NT2/D1 (cell line): ENCODE results near the gene SMAD2.

Source experiments
- DNase-seq: peaks from one replicate; pipeline ENCODE4 v3.0.0-alpha.2; 2011; ENCODE audit warnings: low read depth, low spot score
- H3K27me3 ChIP-seq: 2 replicates; pipeline ENCODE4 v1.6.0; 2011; ENCODE audit warnings: mild to moderate bottlenecking; ENCODE audit not compliant: insufficient read length, insufficient read depth
- H3K36me3 ChIP-seq: 2 replicates; pipeline ENCODE4 v1.6.1; 2011; ENCODE audit warnings: mild to moderate bottlenecking, low read length, mixed read lengths; ENCODE audit not compliant: insufficient read depth, insufficient read length
- H3K4me1 ChIP-seq: 2 replicates; pipeline ENCODE4 v1.5.1; 2011; ENCODE audit not compliant: insufficient read depth, insufficient read length
- H3K4me3 ChIP-seq: 2 replicates; pipeline ENCODE4 v1.5.1; 2011; ENCODE audit warnings: low read depth; ENCODE audit not compliant: insufficient read length
- H3K9ac ChIP-seq: 2 replicates; pipeline ENCODE4 v1.6.0; 2011; ENCODE audit warnings: low read depth; ENCODE audit not compliant: insufficient read length
- H3K9me3 ChIP-seq: 2 replicates; pipeline ENCODE4 v1.5.1; 2011; ENCODE audit warnings: mild to moderate bottlenecking, low read length; ENCODE audit not compliant: insufficient read depth
- SUZ12 ChIP-seq: IDR thresholded peaks from 2 replicates; pipeline ENCODE4 v1.6.1; 2011; ENCODE audit not compliant: insufficient read length, insufficient read depth; ENCODE audit errors: extremely low read depth
- YY1 ChIP-seq: IDR thresholded peaks from 2 replicates; pipeline ENCODE4 v1.6.1; 2011; ENCODE audit not compliant: insufficient read length, insufficient read depth
- ZNF274 ChIP-seq: IDR thresholded peaks from 2 replicates; pipeline ENCODE4 v1.6.1; 2011; ENCODE audit warnings: mild to moderate bottlenecking, low read depth, low read length

The SMAD2 gene

DNA sequence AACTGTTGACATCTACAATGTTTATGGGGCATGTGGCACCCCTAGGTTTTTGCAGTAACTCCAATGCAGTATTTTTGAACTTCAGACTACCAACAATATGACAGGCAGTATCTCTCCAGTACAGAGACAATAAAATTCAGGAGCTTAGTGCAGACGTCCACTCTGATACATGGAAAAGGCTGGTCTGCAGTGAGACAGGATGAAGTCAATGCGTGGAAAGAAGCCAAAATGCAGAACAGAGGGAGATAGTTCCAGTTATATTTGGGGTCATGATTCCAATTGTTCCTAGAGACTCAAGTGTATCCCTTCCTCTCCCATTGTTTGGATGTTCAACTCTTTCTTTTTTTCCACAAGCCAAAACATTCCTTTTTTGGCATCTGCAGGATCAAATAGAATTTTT, 18.7 kb upstream of the SMAD2 start:
- DNase-seq, result no peak
- H3K9me3 ChIP-seq, result peaks cover 5% of the 10 kb centered on the region; the same call in 1 of the 2 replicates
- TF ChIP-seq ZNF274 (no peak), SUZ12 (no peak), YY1 (no peak)

DNA sequence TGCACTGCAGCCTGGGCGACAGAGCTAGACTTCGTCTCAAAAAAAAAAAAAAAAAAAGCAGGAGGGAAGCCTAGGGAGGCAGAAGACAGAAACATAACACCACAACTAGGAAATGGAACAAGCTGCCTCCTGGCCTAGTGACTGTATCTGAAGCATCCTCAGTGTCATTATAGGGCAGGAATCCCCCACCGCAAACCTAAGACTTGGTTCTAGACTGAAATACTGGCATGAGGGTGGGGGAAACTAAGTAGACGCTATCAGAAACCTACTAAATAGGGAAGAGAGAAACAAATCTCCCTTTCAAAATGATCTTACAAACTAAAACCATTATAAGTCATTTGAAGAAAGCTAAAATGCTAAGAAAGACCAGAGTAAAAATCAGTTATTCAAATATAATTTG, 16.4 kb upstream of the SMAD2 start:
- no peaks in the 10 kb centered on the region for H3K4me1 ChIP-seq
- TF ChIP-seq SUZ12 (no peak), ZNF274 (no peak), YY1 (no peak)
- H3K9me3 ChIP-seq, result peaks cover 13% of the 10 kb centered on the region; the same call in 1 of the 2 replicates
- H3K36me3 ChIP-seq, result no peaks in the 10 kb centered on the region
- no peaks in the 10 kb centered on the region for H3K27me3 ChIP-seq
- H3K4me3 ChIP-seq, result no peak overlapping the region
- DNase-seq, result no peak
- no peak overlapping the region for H3K9ac ChIP-seq

More for the DNA sequence above, 18.7 kb upstream of the SMAD2 start:
- Histone ChIP-seq H3K9ac (no peak overlapping the region), H3K27me3 (no peaks in the 10 kb centered on the region), H3K4me3 (no peak overlapping the region), H3K36me3 (no peaks in the 10 kb centered on the region), H3K4me1 (no peaks in the 10 kb centered on the region)

DNA sequence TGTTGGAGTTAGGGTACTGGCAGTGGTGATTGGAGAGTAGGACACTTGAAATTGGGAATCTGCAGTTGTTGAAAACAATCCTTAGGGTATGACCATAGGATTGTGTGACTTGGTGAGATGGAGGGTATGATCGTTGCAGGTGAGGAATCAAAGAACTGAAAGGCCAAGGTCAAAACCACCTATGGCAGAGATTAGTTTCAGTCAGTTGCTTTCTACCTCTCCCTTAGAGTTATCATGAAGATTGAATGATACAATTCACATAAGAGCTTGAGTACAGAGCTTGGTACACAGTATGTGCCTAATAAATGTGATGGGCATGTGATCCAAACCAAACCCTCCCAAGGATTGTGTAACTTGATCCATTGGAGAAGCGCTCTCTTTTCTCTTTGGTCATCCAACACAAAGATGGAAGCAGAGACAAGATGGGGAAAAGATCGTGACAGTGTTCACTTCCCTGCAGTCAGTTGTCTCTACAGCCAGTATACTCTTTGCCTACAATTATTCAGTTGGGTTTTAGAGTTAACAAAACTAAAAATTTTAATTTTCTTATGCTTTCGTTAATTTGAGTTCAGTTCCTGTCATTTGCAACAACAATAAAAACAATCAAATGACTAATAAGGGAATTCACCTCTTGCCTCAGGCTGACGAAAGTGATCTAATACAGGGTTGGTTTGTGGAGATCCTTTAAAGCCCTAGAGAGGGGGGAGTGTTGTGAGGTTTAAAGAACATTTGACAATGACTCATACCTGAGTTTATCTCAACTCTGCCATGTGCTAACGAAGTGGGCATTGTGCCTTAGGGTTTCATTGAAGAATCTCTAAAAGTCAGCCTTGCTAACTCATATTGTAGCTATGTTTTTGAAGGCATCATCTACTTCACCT, 14.8 kb upstream of the SMAD2 start:
- Histone ChIP-seq H3K4me1 (no peaks in the 10 kb centered on the region), H3K9ac (no peak overlapping the region), H3K36me3 (no peaks in the 10 kb centered on the region), H3K27me3 (no peaks in the 10 kb centered on the region), H3K9me3 (peaks cover 13% of the 10 kb centered on the region; the same call in 1 of the 2 replicates), H3K4me3 (no peak overlapping the region)
- TF ChIP-seq ZNF274 (no peak), SUZ12 (no peak), YY1 (no peak)
- no peak for DNase-seq

DNA sequence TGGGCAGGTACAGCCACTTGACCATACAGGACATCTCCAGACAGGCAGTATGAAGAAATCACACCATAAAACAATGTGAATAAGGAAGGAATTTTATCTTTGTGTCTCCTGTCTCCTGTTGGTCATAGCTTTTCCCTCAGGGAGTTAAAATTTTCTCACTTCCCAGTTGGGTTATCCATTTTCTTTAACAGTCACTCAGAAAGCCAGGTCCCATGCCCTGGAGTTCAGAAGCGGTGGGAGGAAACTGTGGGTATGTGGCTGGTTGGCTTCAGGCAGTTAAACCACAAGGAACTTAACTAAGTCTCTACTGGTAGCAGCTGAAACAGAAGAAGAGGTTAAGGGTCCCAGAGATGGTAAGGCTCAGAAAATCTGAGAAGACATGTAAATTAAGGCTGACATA, 6.5 kb upstream of the SMAD2 start:
- no peak for DNase-seq
- TF ChIP-seq YY1, result no peak
- no peak for TF ChIP-seq SUZ12
- TF ChIP-seq ZNF274, result no peak
- no peaks in the 10 kb centered on the region for H3K36me3 ChIP-seq
- no peak overlapping the region for H3K4me3 ChIP-seq
- H3K4me1 ChIP-seq, result peaks cover 2% of the 10 kb centered on the region
- H3K27me3 ChIP-seq, result no peaks in the 10 kb centered on the region
- no peak overlapping the region for H3K9ac ChIP-seq
- H3K9me3 ChIP-seq, result no peaks in the 10 kb centered on the region

DNA sequence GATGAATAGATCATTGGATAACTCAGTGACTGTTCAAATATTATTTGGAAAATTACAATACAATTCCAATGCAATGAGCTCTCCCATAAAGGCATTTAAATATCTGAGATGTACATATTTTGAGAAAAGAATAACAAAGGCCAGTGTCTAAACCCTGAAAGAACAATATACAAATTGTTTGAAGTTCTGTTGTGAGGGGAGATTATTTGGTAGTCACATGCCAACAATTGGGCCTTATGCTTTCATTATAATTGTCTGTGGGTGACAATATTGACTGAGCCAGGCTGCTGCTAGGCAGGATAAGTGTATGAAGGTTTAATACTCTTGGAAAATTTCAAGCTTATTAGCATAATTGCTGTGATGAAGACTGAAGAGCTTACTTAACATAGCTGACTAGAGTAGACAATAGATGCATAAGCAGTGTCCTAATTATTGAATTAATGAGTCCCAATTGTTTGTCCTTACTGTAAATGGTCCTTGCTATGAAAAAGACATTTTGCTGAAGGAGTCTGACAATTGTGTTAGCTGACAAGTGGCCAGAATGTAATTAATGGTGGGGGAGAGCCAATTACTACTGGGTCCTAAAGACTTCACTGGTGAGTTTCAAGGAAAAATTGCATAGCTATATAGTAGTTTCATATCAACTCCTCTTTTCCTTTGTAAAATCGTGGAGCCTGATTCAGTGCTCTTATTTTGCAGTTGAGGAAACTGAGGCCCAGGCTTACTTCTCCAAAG, 5.0 kb upstream of the SMAD2 start:
- H3K4me3 ChIP-seq, result no peak overlapping the region
- H3K9ac ChIP-seq, result no peak overlapping the region
- H3K4me1 ChIP-seq, result peaks cover 2% of the 10 kb centered on the region
- H3K36me3 ChIP-seq, result no peaks in the 10 kb centered on the region
- DNase-seq, result no peak
- no peaks in the 10 kb centered on the region for H3K27me3 ChIP-seq
- TF ChIP-seq YY1 (no peak), ZNF274 (no peak), SUZ12 (no peak)
- H3K9me3 ChIP-seq, result no peaks in the 10 kb centered on the region

DNA sequence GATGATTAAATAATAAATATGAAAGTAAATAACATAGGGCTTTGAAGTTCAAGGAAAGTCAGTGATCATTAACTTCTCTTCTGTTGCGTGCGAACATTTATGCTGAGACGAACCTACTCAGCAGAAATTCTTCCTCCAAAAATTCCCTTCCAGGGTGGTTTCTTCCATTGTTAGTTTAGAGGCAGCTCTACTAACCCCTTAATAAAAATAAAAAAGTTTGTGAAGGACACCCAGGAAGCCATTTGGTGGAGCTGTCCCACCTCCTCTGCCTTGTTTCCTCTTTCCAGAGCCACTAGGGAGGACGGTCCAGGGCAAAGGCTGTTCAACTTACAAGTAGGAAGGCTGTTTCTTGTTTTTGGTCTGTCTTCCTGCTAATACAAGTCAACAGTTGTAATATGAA, 2.1 kb upstream of the SMAD2 start:
- TF ChIP-seq ZNF274, result no peak
- no peak for TF ChIP-seq YY1
- no peak for TF ChIP-seq SUZ12
- H3K4me3 ChIP-seq, result no peak overlapping the region
- no peak overlapping the region for H3K9ac ChIP-seq
- no peaks in the 10 kb centered on the region for H3K9me3 ChIP-seq
- peaks cover 2% of the 10 kb centered on the region for H3K4me1 ChIP-seq
- no peaks in the 10 kb centered on the region for H3K36me3 ChIP-seq
- H3K27me3 ChIP-seq, result no peaks in the 10 kb centered on the region
- DNase-seq, result no peak

DNA sequence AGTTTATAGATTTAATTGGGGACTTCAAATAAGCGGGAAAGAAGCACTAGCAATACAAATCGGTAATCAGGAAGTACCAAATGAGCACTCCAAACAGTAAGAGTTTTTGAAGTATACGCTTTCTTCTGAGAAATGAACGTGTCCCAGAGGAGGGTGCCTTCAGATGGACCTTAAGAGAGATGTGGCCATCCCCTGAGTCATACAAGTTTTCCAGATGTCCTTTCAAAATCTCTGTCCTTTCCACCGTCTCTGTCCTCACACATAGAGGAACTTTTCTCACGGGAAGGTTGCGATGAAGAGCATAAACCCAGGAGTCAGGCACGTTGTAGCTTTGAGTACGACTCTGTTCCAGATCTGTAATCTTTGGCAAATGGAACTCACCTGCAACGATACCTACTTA, 1.7 kb upstream of the SMAD2 start:
- no peak for DNase-seq
- Histone ChIP-seq H3K9me3 (no peaks in the 10 kb centered on the region), H3K36me3 (no peaks in the 10 kb centered on the region), H3K4me3 (peak overlapping the region; percentile 72), H3K4me1 (peaks cover 2% of the 10 kb centered on the region), H3K9ac (peak overlapping the region; percentile 46), H3K27me3 (no peaks in the 10 kb centered on the region)
- no peak for TF ChIP-seq YY1
- no peak for TF ChIP-seq ZNF274
- no peak for TF ChIP-seq SUZ12
